Thymus (tissue), 11 donors: ENCODE data around the gene TTC33. TPM values are rescaled to one million over a fixed set of nuclear protein-coding genes. Genes with fewer than 3 reads are reported as not detected.
"Not testable (repeated sequence)": the region's sequence is repeated elsewhere in the genome, so short reads cannot be mapped to it uniquely, and the experiment has no call there.

Experiments used
- DNase-seq, 9 donors: peaks; one replicate each; pipeline ENCODE4 v3.0.0-alpha.2; 2013; ENCODE audit warnings: low spot score in 9 of 9, low read depth in 6 of 9, missing footprints in 1 of 9
- H3K27ac ChIP-seq, 2 donors: one replicate each; pipeline ENCODE4 v1.5.1; 2013; ENCODE audit warnings: control low read depth in 1 of 2, low read depth in 1 of 2, low read length in 1 of 2, mild to moderate bottlenecking in 1 of 2, moderate library complexity in 1 of 2
- H3K27me3 ChIP-seq, 2 donors: one replicate each; pipeline ENCODE4 v1.5.1; 2013; ENCODE audit warnings: low read length in 1 of 2; ENCODE audit not compliant: control insufficient read depth in 2 of 2, insufficient read depth in 1 of 2
- H3K36me3 ChIP-seq, 2 donors: one replicate each; pipeline ENCODE4 v1.5.1; 2013; ENCODE audit warnings: low read length in 1 of 2, mild to moderate bottlenecking in 1 of 2, moderate library complexity in 1 of 2; ENCODE audit not compliant: control insufficient read depth in 2 of 2, insufficient read depth in 2 of 2
- H3K4me1 ChIP-seq, 2 donors: one replicate each; pipeline ENCODE4 v1.5.1; 2013; ENCODE audit warnings: low read length in 2 of 2; ENCODE audit not compliant: control insufficient read depth in 2 of 2, insufficient read depth in 2 of 2
- H3K4me3 ChIP-seq, 2 donors: one replicate each; pipeline ENCODE4 v1.5.1; 2013; ENCODE audit warnings: low read length in 2 of 2, control low read depth in 1 of 2, mild to moderate bottlenecking in 1 of 2
- H3K9me3 ChIP-seq, 2 donors: one replicate each; pipeline ENCODE4 v1.5.1; 2013; ENCODE audit warnings: low read length in 1 of 2, mild to moderate bottlenecking in 1 of 2; ENCODE audit not compliant: control insufficient read depth in 2 of 2, insufficient read depth in 1 of 2
- WGBS: extraction: QIAGEN DNeasy Blood & Tissue Kit; methylation state at CpG from one replicate; pipeline ENCODE4 v1.1.7; 2013; 5-methylcytosine and 5-hydroxymethylcytosine counted together
- polyA plus RNA-seq: library from polyadenylated mRNA; stranded (reverse); fragments of 200-250 nt; gene quantifications from one replicate; pipeline ENCODE4 v1.2.3, GENCODE V29; 2013
- total RNA-seq: library from RNA; stranded (reverse); fragments of 120-200 nt; gene quantifications from one replicate; pipeline ENCODE4 v1.2.4, GENCODE V29; 2013
- donor health status: healthy.

TTC33 gene
- total and polyA plus RNA-seq, 2 donors, result 13.4 to 34.5 TPM

DNA sequence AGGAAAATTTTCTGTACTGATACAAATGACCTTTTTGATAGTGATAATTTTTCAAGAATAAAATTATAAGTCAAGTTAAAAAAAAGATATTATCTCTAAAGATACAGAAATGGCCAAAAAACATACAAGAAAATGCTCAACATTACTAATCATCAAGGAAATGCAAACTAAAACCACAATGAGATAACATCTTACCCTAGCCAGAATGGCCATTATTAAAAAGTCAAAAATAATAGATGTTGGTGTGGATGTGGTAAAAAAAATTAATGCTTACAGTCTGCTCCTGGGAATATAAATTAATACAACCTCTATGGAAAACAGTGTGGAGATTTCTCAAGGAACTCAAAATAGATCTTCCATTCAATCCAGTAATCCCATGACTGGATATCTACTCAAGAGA is 99.0 kb downstream of the TTC33 start:
- peaks cover 19 to 23% of the 10 kb centered on the region in 2 donors for H3K4me1 ChIP-seq
- no peak for DNase-seq
- H3K27me3 ChIP-seq, result no peaks in the 10 kb centered on the region
- no peaks in the 10 kb centered on the region for H3K36me3 ChIP-seq
- no peaks in the 10 kb centered on the region for H3K9me3 ChIP-seq
- H3K27ac ChIP-seq, result no peak overlapping the region
- H3K4me3 ChIP-seq, result no peak overlapping the region

GRCh38 chr5:40656091-40656490 is 99.7 kb downstream of the TTC33 start:
- H3K27me3 ChIP-seq, H3K36me3 ChIP-seq, H3K27ac ChIP-seq, H3K9me3 ChIP-seq, H3K4me3 ChIP-seq, DNase-seq: not testable (repeated sequence)
- peaks cover 19 to 23% of the 10 kb centered on the region in 2 donors for H3K4me1 ChIP-seq

DNA sequence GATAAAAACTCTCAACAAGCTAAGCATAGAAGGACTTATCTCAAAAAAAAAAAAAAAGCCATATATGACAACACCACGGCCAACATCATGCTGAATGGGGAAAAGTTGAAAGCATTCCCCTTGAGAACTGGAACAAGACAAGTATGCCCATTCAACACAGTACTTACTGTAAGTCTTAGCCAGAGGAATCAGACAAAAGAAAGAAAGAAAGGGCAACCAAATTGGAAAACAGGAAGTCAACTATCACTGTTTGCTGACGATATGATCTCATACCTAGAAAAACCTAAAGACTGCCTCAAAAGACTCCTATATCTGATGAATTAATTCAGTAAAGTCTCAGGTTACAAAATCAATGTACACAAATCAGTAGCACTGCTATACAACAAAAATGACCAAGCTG is 100.6 kb downstream of the TTC33 start:
- no peak for DNase-seq
- 22% methylated on average over 2 of the region's 2 CpGs for WGBS
- H3K36me3 ChIP-seq, result no peaks in the 10 kb centered on the region
- no peaks in the 10 kb centered on the region for H3K9me3 ChIP-seq
- H3K4me3 ChIP-seq, result no peak overlapping the region
- H3K4me1 ChIP-seq, result peaks cover 19 to 23% of the 10 kb centered on the region in 2 donors
- peak overlapping the region in 1 of 2 donors; percentile 73 for H3K27ac ChIP-seq
- H3K27me3 ChIP-seq, result no peaks in the 10 kb centered on the region

DNA sequence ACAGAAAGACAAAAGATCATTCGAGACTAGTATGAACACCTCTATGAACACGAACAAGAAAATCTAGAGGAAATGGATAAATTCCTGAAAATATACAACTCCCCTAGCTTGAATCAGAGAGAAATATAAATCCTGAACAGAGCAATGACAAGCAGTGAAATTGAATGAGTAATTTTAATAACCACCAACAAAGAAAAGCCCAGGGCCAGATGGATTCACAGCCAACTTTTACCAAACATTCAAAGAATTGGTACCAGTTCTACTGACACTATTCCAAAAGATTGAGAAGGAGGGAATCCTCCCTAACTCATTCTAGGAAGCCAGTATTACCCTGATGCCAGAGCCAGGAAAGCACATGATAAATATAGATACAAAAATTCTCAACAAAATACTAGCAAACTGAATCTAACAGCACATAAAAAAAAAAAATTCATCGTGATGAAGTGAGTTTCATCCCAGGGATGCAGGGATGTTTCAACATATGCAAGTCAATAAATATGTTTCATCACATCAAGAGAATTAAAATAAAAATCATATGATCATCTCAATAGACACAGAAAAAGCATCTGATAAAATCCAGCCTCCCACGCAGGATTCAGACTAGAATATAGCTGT is 101.3 kb downstream of the TTC33 start:
- peaks cover 24 to 30% of the 10 kb centered on the region in 2 donors for H3K4me1 ChIP-seq
- 77% methylated on average over 4 of the region's 4 CpGs for WGBS
- DNase-seq, result no peak

GRCh38 chr5:40653221-40654022 is 102.3 kb downstream of the TTC33 start:
- H3K36me3 ChIP-seq, result no peaks in the 10 kb centered on the region
- 55% methylated on average over 4 of the region's 4 CpGs for WGBS
- H3K9me3 ChIP-seq, result no peaks in the 10 kb centered on the region
- H3K4me1 ChIP-seq, result peaks cover 24 to 30% of the 10 kb centered on the region in 2 donors
- H3K27me3 ChIP-seq, result no peaks in the 10 kb centered on the region
- peak in 1 of 9 donors; percentile 79 for DNase-seq
- no peak overlapping the region for H3K4me3 ChIP-seq
- H3K27ac ChIP-seq, result peak overlapping the region; percentile 67 to 73

More for the DNA sequence above, 101.3 kb downstream of the TTC33 start:
- H3K27me3 ChIP-seq, result no peaks in the 10 kb centered on the region
- H3K27ac ChIP-seq, result peak overlapping the region; percentile 49 to 73
- no peaks in the 10 kb centered on the region for H3K36me3 ChIP-seq
- no peak overlapping the region for H3K4me3 ChIP-seq
- H3K9me3 ChIP-seq, result no peaks in the 10 kb centered on the region

- Histone ChIP-seq H3K27me3 (no peaks in the 10 kb centered on the region), H3K4me3 (no peak overlapping the region), H3K4me1 (peaks cover 24 to 30% of the 10 kb centered on the region in 2 donors), H3K9me3 (no peaks in the 10 kb centered on the region), H3K27ac (peak overlapping the region; percentile 67 to 73), H3K36me3 (no peaks in the 10 kb centered on the region)
- peak in 2 of 9 donors; percentile 22 to 64 for DNase-seq
- WGBS, result 57% methylated on average over 8 of the region's 8 CpGs
Measured at GRCh38 chr5:40652441-40653220, 103.1 kb downstream of the TTC33 start.

- Histone ChIP-seq H3K27ac (no peak overlapping the region), H3K4me3 (no peak overlapping the region), H3K9me3 (no peaks in the 10 kb centered on the region), H3K27me3 (no peaks in the 10 kb centered on the region), H3K4me1 (peaks cover 24 to 30% of the 10 kb centered on the region in 2 donors), H3K36me3 (no peaks in the 10 kb centered on the region)
- 96% methylated on average over 3 of the region's 3 CpGs for WGBS
- no peak for DNase-seq
Measured at GRCh38 chr5:40651201-40651600, 104.6 kb downstream of the TTC33 start.

GRCh38 chr5:40649463-40650030 is 106.2 kb downstream of the TTC33 start:
- Histone ChIP-seq H3K4me3 (no peak overlapping the region), H3K4me1 (peaks cover 22 to 29% of the 10 kb centered on the region in 2 donors), H3K36me3 (no peaks in the 10 kb centered on the region), H3K27me3 (no peaks in the 10 kb centered on the region), H3K27ac (peak overlapping the region; percentile 78 to 83), H3K9me3 (no peaks in the 10 kb centered on the region)
- WGBS, result 30% methylated on average over 4 of the region's 4 CpGs
- DNase-seq, result peak in 2 of 9 donors; percentile 52 to 77
